HG02571 (cell line): ENCODE data around the gene HBD.

Experiments used
- ATAC-seq: cut with Tn5 transposase; IDR thresholded peaks from one replicate; pipeline ENCODE4 v1.9.1; 2021; ENCODE audit warnings: mild to moderate bottlenecking, moderate library complexity; ENCODE audit not compliant: unreplicated experiment

Gene HBD

DNA sequence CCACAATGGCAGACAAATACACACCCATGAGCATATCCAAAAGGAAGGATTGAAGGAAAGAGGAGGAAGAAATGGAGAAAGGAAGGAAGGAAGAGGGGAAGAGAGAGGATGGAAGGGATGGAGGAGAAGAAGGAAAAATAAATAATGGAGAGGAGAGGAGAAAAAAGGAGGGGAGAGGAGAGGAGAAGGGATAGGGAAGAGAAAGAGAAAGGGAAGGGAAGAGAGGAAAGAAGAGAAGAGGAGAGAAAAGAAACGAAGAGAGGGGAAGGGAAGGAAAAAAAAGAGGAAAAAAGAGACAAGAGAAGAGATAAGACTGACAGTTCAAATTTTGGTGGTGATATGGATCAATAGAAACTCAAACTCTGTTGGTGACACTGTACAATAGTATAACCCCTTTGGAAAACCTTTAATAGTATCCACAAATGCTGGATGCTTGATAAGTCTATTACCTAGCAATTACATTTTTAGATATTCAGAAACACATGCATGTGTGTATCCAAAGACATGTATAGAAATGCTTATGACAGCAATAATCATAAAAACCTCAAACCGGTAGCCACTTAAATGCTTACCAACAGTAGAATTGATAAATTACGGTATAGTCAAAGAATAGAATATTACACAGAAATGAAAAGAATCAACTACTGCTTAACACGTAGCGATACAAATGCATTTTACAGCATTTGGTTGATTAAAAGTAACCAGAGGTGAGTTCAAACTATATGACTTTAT lies 1.2 kb upstream of the HBD start:
- no peak for ATAC-seq

DNA sequence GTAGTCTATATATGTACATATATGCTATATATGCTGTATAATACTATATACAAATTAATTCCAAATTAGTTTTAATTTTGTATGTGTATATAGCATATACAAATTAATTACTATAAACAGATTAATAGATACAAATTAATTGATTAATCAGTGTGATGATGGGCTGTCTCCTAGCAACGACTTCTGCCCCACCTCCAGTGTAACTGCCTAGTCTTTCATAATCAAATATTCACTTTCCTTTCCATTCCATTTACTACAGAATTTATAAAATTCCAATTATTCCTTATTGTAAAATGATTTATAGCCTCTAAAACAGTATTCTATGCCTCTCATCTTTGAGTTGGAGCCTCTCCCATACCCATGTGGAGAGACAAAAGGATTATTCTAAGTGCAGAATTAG lies 976 bp downstream of the HBD start:
- ATAC-seq: no peak

GRCh38 chr11:5232821-5233220 lies 1.5 kb downstream of the HBD start:
- no peak for ATAC-seq

DNA sequence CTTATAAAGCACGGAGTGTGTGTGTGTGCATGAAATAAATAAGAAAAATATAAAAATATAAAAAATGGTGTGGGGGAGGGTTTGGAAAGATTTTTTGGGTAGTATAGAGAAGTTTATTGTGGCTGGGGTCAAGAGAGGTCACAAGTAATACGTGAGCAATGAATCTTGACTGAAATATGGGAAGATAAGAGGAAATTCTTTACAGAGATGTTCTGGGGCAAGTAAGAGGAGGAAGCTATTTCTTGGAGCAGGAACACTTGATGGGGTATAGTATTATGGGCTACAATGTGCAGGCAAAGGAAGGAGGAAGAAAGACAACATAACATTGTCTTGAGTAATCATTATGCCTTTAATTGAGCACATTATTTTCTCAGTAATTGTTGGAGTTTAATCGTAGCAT lies 2.1 kb downstream of the HBD start:
- ATAC-seq: no peak

DNA sequence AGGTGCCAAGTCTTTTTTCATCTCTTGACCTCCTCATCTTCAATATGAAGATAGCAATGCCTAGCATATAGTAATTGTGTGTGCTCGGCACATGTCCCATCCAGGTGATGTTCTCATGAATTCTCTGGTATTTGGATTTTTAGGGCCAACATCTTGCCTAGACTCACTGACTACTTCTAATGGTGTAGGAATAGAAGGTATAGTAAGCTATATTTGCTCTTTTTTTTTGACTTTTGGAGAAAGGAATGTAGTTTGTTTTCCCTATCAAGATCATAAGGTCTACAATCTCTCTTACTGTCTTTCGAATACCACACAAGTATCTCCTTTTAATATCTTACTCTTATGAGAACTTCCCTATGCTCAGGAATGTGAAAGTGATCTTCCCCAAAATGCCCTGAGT lies 3.2 kb downstream of the HBD start:
- no peak for ATAC-seq

GRCh38 chr11:5230266-5230665 lies 4.0 kb downstream of the HBD start:
- ATAC-seq: no peak

GRCh38 chr11:5229796-5230195 lies 4.5 kb downstream of the HBD start:
- no peak for ATAC-seq

DNA sequence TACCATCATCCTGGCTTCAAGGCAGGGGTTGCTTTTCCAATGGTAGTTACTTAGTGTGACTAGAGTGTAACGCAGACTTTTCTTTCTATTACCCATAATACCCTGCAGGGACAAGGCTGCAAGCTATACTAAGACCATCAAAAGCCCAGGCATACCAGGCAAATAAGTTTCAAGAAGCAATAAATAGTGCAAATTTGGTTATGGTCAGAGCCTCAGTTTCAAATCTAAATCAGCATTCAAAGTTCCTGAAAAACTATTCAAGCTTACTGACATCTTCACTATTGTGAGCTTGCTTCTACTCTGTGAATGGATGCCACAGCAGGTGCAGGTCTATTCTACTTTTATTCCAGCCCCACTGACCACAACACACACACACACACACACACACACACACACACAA lies 4.9 kb downstream of the HBD start:
- peak; percentile 53 for ATAC-seq

DNA sequence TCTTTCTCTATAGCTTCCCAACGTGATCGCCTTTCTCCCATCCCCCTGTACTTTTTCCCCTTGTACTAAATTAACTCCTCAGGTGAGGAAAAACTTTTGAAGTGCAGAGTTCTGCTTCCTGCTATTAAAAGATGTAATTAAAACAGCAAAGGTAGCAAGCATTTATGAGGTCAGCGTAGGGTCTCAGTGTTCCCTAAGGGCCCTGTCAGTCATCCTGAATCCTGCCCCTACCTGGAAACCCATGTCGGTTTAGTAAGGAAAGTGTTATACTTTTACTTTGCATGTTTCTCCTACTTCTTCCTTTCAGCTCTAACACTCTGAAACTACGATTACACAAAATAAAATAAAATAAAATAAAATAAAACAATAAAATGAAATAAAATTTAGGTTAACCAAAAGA lies 6.2 kb downstream of the HBD start:
- ATAC-seq: no peak

DNA sequence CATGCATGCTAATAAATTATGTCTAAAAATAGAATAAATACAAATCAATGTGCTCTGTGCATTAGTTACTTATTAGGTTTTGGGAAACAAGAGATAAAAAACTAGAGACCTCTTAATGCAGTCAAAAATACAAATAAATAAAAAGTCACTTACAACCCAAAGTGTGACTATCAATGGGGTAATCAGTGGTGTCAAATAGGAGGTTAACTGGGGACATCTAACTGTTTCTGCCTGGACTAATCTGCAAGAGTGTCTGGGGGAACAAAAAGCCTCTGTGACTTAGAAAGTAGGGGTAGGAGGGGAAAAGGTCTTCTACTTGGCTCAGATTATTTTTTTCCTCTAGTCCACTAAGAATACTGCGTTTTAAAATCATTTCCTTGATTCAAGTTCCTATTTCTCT lies 6.6 kb downstream of the HBD start:
- ATAC-seq: no peak

DNA sequence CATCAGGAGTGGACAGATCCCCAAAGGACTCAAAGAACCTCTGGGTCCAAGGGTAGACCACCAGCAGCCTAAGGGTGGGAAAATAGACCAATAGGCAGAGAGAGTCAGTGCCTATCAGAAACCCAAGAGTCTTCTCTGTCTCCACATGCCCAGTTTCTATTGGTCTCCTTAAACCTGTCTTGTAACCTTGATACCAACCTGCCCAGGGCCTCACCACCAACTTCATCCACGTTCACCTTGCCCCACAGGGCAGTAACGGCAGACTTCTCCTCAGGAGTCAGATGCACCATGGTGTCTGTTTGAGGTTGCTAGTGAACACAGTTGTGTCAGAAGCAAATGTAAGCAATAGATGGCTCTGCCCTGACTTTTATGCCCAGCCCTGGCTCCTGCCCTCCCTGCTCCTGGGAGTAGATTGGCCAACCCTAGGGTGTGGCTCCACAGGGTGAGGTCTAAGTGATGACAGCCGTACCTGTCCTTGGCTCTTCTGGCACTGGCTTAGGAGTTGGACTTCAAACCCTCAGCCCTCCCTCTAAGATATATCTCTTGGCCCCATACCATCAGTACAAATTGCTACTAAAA lies 7.5 kb downstream of the HBD start, which contains the start of gene HBB:
TSS of gene HBB (minus strand) at position 340 of the 579 bp plus-strand sequence. CDS start at position 290, 50 bp downstream.
- ATAC-seq: no peak

DNA sequence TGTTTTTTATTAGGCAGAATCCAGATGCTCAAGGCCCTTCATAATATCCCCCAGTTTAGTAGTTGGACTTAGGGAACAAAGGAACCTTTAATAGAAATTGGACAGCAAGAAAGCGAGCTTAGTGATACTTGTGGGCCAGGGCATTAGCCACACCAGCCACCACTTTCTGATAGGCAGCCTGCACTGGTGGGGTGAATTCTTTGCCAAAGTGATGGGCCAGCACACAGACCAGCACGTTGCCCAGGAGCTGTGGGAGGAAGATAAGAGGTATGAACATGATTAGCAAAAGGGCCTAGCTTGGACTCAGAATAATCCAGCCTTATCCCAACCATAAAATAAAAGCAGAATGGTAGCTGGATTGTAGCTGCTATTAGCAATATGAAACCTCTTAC lies 8.8 kb downstream of the HBD start:
- no peak for ATAC-seq

- ATAC-seq: no peak
Observed at GRCh38 chr11:5224538-5225479, 9.5 kb downstream of the HBD start.

DNA sequence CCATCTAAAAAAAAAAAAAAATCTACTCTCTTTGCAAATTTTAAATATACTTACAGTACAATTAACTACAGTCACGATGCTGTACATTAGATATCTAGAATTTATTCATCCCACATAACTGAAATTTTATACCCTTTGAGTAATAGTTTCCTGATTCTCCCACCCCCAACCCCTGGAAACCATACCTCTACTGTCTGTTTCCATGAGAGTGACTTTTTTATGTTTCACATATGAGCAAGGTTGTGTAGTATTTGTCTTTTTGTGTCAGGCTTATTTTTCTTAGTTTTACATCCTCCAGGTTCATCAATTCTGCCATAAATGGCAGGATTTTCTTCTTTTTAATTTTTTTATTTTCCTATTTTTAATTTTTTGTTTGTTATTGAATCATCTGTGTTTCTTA lies 10.6 kb downstream of the HBD start:
- no peak for ATAC-seq

GRCh38 chr11:5223146-5223545 lies 11.1 kb downstream of the HBD start:
- ATAC-seq: no peak

GRCh38 chr11:5210376-5210885 lies 23.9 kb downstream of the HBD start:
- no peak for ATAC-seq

- ATAC-seq: no peak
Observed at GRCh38 chr11:5204787-5205186, 29.5 kb downstream of the HBD start.

- no peak for ATAC-seq
Observed at GRCh38 chr11:5203366-5203765, 30.9 kb downstream of the HBD start.

DNA sequence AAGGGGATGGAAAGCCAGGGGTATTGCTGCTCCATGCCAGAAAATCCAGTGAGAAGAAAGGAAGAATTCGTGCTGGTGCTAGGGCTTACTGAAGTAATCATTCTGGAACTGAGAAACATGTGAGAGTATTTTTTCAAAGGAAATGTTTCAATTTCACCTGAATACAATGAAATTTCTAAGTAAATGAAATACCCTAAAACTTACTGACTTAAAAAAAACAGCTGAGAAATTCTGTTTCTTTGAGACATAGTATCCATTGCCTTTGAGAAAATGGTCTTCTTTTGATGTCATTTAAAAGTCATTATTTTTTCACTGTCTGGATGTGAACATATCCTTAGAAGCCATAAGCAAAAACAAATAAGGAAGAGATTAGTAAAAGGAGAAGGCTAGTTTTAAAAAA lies 33.7 kb downstream of the HBD start, which contains the start of gene OR51V1:
TSS of gene OR51V1 (minus strand) at position 101 of the 400 bp plus-strand sequence. CDS start at position 101, 0 bp downstream.
- no peak for ATAC-seq

DNA sequence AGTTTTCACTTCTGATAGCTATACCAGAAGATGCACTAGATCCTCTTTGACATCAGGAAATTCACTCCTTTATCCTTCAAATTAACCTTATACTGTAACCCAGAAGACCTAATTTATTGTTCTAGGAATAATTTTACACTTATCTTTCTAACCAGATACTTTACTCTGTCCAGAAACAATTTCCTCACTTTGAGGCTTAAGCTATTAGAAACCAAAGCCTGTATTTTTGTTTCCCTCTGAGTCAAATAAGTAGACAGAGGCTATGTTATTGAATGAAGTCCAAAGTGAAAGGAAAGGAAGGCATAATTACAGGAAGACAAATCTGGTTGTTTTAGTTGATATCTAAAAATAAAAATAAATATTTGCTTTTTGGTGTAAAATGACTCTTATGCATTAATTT lies 36.0 kb downstream of the HBD start:
- no peak for ATAC-seq

DNA sequence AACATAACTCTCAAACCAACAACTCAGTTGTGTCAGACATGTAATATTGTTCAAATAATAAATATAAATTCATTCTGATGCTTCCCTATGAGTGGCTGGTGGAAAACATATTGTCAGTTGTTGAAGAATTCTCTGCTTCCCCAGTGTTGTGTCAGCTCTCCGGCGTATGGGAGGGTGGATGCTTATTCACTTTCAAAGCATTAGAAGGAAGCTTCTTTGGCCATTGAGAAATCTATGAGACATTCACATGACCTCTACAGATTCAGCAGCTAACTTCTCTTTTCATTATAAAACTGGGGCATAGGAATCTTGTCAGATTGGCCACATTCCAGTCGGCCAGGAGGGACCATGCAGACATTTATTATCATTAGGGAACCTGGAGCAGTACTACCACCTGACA lies 36.7 kb downstream of the HBD start:
- ATAC-seq: no peak
